GM12892 (cell line): ENCODE measurements around the gene GUCY2C.

Experiments
- POLR2A ChIP-seq: IDR thresholded peaks from 2 replicates; pipeline ENCODE4 v1.6.1; 2011; ENCODE audit warnings: low read depth, low read length, control low read depth
- POLR2AphosphoS5 ChIP-seq: IDR thresholded peaks from 2 replicates; pipeline ENCODE4 v1.6.1; 2011; ENCODE audit warnings: low read depth, low read length, control low read depth

DNA sequence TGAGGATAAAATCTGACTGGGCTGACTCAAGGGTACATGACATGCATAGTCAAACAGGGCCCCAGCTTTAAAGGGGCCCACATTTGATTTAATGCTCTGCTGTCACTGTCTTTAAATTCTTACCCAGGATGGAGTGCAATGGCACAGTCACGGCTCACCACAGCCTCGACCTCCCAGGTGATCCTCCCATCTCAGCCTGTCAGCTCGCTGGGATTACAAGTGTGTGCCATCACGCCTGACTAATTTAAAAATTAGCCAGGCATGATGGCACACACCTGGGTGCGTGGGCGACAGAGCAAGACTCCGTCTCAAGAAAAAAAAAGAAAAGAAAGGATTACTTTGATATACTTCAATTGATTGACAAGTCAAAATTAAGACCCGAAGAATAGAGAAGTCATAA, 119.5 kb downstream of the GUCY2C start:
- no peak for TF ChIP-seq POLR2A
- no peak for TF ChIP-seq POLR2AphosphoS5
